Smooth muscle cell (in vitro differentiated cells): ENCODE results near the gene KIAA0930. TPM values are rescaled to one million over a fixed set of nuclear protein-coding genes. Genes with fewer than 3 reads are reported as not detected.

Source experiments
- DNase-seq: peaks from one replicate; lab custom pipeline; 2025; ENCODE audit not compliant: unreplicated experiment; lab: John Stamatoyannopoulos, UW
- H2AFZ ChIP-seq: fragments of 200-600 bp; sonication (generic); 2 replicates; pipeline ENCODE4 v1.6.0; 2016; ENCODE audit warnings: antibody characterized with exemption, low read depth, mild to moderate bottlenecking
- H3F3A ChIP-seq: fragments of 200-600 bp; sonication (generic); 2 replicates; pipeline ENCODE4 v1.6.0; 2017; ENCODE audit warnings: antibody characterized with exemption, low read depth
- H3K27ac ChIP-seq: fragments of 200-600 bp; sonication (generic); 2 replicates; pipeline ENCODE4 v1.5.1; 2016; ENCODE audit warnings: low read depth, mild to moderate bottlenecking
- H3K27me3 ChIP-seq: fragments of 200-600 bp; sonication (generic); 2 replicates; pipeline ENCODE4 v1.6.1; 2016; ENCODE audit warnings: low read depth, mild to moderate bottlenecking
- H3K36me3 ChIP-seq: fragments of 200-600 bp; sonication (generic); 2 replicates; pipeline ENCODE4 v1.5.1; 2016; ENCODE audit warnings: low read depth
- H3K4me1 ChIP-seq: fragments of 200-600 bp; sonication (generic); 2 replicates; pipeline ENCODE4 v1.5.1; 2016; ENCODE audit warnings: low read depth
- H3K4me2 ChIP-seq: fragments of 200-600 bp; sonication (generic); 2 replicates; pipeline ENCODE4 v1.6.0; 2016; ENCODE audit warnings: mild to moderate bottlenecking
- H3K4me3 ChIP-seq: fragments of 200-600 bp; sonication (generic); 2 replicates; pipeline ENCODE4 v1.5.1; 2016; ENCODE audit warnings: mild to moderate bottlenecking
- H3K79me2 ChIP-seq: fragments of 200-600 bp; sonication (generic); 2 replicates; pipeline ENCODE4 v1.6.0; 2016; ENCODE audit warnings: low read depth, mild to moderate bottlenecking
- H3K9ac ChIP-seq: fragments of 200-600 bp; sonication (generic); 2 replicates; pipeline ENCODE4 v1.6.0; 2016; ENCODE audit warnings: low read depth
- H3K9me3 ChIP-seq: fragments of 200-600 bp; sonication (generic); replicated peaks from 2 replicates; pipeline ENCODE4 v1.5.1; 2016; ENCODE audit warnings: low read depth
- H4K20me1 ChIP-seq: fragments of 200-600 bp; sonication (generic); 2 replicates; pipeline ENCODE4 v1.6.0; 2016; ENCODE audit warnings: low read depth
- WGBS: methylation state at CpG from one replicate; pipeline ENCODE4 v1.1.7; 2016; ENCODE audit warnings: low lambda C conversion rate; 5-methylcytosine and 5-hydroxymethylcytosine counted together
- polyA plus RNA-seq: library from polyadenylated mRNA; unstranded; fragments of >200 nt; fragmentation: Nextera tagmentation; extraction: Ambion mirVana; gene quantifications from 2 replicates; pipeline ENCODE4 v1.2.1, GENCODE V29; 2016
- total RNA-seq: library from RNA; depleted of rRNA; stranded (reverse); fragments of >200 nt; gene quantifications from 2 replicates; pipeline ENCODE4 v1.2.3, GENCODE V29; 2014
- TF ChIP-seq, protein P1 (sequence below): fragments of 200-600 bp; sonication (generic); IDR thresholded peaks from 2 replicates; pipeline ENCODE4 v1.5.1; 2017; ENCODE audit warnings: borderline replicate concordance, mild to moderate bottlenecking, antibody characterized with exemption; ENCODE audit not compliant: insufficient read depth, poor library complexity, severe bottlenecking

KIAA0930 gene
- total and polyA plus RNA-seq, 2 experiments from 2014 or later: 37.6 to 44.8 TPM

DNA sequence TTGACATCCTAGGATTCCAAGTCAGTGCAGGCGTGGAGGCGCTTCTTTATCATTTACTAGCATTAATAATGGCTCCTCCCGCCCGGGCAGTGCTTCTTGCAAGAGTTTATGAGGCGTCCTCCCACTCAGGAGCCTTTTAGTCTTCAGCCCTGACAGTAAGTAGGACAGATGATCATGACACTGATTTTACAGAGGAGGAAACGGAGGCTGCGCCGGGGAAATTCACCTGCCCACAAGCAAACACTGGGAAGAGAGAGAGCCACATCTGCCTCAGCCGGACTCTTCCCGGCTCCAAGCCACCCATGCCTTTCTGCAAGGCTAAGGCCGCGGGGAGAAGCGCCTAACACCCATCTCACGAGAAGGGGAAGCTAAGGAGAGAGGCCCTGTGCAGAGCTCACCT lies 35.9 kb downstream of the KIAA0930 start:
- Histone ChIP-seq H3K79me2 (no peaks in the 10 kb centered on the region), H3K27me3 (no peaks in the 10 kb centered on the region), H3F3A (peaks cover 3% of the 10 kb centered on the region), H3K9ac (no peak overlapping the region), H4K20me1 (peaks cover 18% of the 10 kb centered on the region), H3K4me2 (no peak overlapping the region), H3K4me3 (no peak overlapping the region), H2AFZ (no peak overlapping the region), H3K9me3 (no peaks in the 10 kb centered on the region), H3K27ac (no peak overlapping the region), H3K4me1 (peaks cover 5% of the 10 kb centered on the region), H3K36me3 (no peaks in the 10 kb centered on the region)
- DNase-seq: no peak
- TF ChIP-seq, protein P1, sequence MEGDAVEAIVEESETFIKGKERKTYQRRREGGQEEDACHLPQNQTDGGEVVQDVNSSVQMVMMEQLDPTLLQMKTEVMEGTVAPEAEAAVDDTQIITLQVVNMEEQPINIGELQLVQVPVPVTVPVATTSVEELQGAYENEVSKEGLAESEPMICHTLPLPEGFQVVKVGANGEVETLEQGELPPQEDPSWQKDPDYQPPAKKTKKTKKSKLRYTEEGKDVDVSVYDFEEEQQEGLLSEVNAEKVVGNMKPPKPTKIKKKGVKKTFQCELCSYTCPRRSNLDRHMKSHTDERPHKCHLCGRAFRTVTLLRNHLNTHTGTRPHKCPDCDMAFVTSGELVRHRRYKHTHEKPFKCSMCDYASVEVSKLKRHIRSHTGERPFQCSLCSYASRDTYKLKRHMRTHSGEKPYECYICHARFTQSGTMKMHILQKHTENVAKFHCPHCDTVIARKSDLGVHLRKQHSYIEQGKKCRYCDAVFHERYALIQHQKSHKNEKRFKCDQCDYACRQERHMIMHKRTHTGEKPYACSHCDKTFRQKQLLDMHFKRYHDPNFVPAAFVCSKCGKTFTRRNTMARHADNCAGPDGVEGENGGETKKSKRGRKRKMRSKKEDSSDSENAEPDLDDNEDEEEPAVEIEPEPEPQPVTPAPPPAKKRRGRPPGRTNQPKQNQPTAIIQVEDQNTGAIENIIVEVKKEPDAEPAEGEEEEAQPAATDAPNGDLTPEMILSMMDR: no peak
- 52% methylated on average over 14 of the region's 14 CpGs for WGBS

DNA sequence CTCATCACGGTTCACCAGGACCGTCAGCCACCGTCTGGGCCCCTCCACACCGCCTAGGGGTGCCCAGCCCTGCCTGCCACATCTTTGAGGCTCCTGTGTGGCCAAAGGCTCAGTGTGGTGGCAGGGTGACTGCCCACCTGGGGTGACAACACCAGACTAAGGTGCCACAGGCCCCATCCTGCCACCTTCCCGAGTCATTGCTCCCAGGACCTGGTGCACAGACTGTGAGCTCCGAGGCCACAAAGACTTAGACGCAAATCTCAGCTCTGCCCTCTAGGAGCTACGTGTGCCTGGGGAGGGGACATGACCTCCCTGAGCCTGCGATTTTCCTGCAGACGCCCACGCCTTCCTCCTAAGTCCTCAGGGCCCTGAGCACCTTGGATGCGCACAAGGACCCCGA lies 36.5 kb downstream of the KIAA0930 start:
- Histone ChIP-seq H3K36me3 (no peaks in the 10 kb centered on the region), H3K4me3 (no peak overlapping the region), H3K4me2 (no peak overlapping the region), H3K9ac (no peak overlapping the region), H4K20me1 (peaks cover 18% of the 10 kb centered on the region), H3K4me1 (peaks cover 5% of the 10 kb centered on the region), H3K79me2 (no peaks in the 10 kb centered on the region), H3K9me3 (no peaks in the 10 kb centered on the region), H3F3A (peaks cover 3% of the 10 kb centered on the region), H3K27me3 (no peaks in the 10 kb centered on the region), H3K27ac (no peak overlapping the region), H2AFZ (no peak overlapping the region)
- no peak for DNase-seq
- TF ChIP-seq, protein P1: no peak
- 86% methylated on average over 13 of the region's 13 CpGs for WGBS

DNA sequence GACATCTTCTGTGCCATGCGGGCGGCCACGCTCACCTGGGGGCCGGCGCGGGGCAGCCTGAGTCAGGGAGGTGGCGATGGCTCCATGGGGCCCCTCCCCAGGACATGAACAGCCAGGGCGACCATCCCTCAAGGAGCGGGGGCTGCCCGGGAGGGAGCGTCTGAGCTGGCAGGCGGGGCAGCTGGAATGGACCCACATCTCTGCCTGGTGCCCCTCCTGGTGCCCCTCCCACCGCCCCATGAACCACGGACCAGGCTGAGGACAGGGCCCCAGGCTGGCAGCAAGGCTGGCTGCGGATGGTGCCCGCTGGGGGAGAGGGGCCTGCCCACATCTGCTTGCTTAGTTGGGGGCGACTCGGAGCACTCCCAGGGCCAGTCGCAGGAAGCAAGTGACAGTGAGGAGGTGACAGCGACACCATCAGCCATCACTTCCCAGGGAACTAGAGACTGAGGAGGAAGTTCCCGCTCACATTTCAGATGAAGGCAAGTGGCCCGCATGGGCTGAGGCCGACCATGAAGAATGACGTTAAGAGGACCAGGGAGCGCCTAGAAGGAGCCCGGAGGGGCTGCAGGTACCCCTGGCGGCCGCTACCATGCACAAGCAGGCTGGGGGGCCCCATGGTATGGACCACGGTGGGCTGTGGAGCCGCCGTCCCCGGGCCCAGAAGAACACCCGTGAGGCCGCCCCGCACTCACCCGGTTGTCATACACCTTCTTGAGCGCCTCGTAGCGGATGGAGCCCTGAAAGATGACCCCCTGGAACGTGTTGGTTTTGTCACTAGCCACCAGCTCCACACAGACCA lies 37.3 kb downstream of the KIAA0930 start:
- Histone ChIP-seq H3K4me1 (peaks cover 5% of the 10 kb centered on the region), H3K9ac (no peak overlapping the region), H3K4me3 (no peak overlapping the region), H2AFZ (no peak overlapping the region), H3K36me3 (no peaks in the 10 kb centered on the region), H3K27me3 (no peaks in the 10 kb centered on the region), H3F3A (peaks cover 3% of the 10 kb centered on the region), H3K27ac (no peak overlapping the region), H3K4me2 (no peak overlapping the region), H4K20me1 (peaks cover 14% of the 10 kb centered on the region), H3K79me2 (no peaks in the 10 kb centered on the region), H3K9me3 (no peaks in the 10 kb centered on the region)
- WGBS: 95% methylated on average over 40 of the region's 40 CpGs
- no peak for DNase-seq
- TF ChIP-seq, protein P1: no peak
